IPS-11a (cell line): ENCODE data around the gene DGAT2L6.

ENCODE experiments used
- H3K4me3 ChIP-seq: one replicate; pipeline ENCODE4 v1.5.1; 2013; ENCODE audit warnings: low read depth, low read length, control low read depth

The DGAT2L6 gene

GRCh38 chrX:70176938-70177533 is at the start of gene DGAT2L6:
TSS of gene DGAT2L6 (plus strand) at chrX:70177483. CDS start at chrX:70177583, 100 bp downstream.
- no peak within 1 kb of the TSS for H3K4me3 ChIP-seq

DNA sequence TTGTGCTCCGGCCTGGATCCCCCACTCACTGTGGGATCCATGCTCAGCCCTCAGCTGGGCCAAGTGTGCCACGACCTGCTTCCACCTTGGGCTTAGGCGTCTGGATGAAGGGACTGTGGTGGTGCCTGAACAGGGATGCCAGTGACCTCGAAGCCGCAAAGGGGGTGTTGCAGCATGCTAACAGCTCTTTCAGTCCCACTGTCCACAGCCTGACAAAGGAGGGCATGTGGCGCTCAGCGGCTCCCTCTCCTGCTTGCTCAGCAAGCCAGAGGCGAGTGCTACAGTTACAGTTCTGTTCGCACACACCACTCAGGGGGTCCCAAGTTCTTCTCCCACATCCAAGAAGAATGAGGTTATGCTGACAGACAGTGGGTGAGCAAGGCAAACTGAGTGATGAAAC is 49.2 kb upstream of the DGAT2L6 start:
- H3K4me3 ChIP-seq, result no peak overlapping the region

DNA sequence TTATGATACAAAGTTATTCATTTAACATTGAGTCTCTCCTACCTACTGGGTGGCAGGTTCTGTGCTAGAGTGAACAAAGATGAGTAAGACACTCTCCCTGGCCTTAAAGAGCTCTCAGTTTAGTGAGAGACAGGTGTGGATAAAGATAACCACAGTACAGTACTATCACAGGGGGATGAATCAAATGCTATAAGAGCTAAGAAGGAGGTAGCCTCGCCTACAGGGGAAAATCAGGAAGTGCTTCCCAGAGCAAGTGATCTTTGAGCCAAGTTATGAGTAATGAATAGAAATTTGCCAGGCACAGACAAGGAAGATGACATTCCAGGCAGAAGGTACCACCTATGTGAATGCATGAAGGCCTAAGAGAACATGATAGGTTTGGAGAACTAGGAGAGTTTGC is 47.5 kb upstream of the DGAT2L6 start:
- H3K4me3 ChIP-seq, result no peak overlapping the region

DNA sequence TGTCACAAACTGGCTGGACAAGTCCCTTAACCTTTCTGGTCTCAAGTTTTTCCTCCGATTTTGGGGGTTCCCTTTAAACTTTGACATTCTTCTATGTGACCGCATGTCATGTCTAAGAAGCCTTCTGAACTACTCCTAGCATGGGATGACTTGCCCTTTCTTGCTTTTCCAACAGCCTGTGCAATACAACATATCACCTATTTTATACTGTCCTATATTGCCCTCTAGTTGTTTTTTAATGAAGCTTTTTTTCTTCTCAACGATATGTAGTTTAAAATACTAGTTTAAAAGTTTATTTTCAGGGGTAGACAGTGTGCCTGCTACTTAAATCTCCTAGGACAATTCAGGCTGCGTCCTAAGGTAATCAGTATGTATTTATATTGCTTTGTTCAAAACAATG is 45.1 kb upstream of the DGAT2L6 start:
- H3K4me3 ChIP-seq, result no peak overlapping the region

- no peak overlapping the region for H3K4me3 ChIP-seq
Measured at GRCh38 chrX:70132877-70133302, 44.4 kb upstream of the DGAT2L6 start.

DNA sequence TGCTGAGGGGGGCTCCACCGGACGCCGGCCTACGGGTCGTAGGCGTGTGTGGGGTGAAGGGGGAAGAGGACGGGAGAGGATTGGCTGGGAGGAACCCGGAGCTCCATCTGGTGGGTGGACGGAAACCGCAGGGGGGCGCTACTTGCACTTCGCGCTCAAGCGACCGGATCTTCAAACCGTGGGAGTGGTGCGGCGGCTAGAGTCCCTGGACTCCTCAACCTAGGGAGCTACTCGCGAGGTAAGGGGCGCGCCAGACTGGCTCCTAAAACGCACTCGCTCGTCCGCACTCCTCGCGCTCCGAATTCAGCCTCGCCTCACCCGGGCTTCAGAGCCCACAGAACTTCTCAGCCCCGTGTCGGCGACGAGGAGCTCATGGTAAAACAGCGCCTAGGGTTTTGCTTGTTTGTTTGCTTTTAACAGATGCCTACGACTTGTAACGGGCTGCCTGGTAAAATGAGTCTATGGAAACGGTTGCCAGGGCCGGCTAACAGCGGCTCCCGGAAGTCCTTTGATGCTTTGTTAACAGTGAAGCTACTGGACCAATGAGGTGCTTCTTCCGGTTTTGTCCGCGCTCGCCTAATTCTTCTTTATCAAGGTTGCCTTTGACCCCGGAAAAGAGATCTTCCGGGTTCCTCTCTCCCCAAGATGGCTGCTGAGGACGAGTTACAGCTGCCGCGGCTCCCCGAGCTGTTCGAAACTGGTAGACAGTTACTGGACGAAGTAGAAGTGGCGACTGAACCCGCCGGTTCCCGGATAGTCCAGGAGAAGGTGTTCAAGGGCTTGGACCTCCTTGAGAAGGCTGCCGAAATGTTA is 43.8 kb upstream of the DGAT2L6 start, which contains the start of gene IGBP1:
TSS of gene IGBP1 (plus strand) at position 145 of the 813 bp plus-strand sequence. CDS start at position 646, 501 bp downstream.
- H3K4me3 ChIP-seq, result peak within 1 kb of the TSS; percentile 84

DNA sequence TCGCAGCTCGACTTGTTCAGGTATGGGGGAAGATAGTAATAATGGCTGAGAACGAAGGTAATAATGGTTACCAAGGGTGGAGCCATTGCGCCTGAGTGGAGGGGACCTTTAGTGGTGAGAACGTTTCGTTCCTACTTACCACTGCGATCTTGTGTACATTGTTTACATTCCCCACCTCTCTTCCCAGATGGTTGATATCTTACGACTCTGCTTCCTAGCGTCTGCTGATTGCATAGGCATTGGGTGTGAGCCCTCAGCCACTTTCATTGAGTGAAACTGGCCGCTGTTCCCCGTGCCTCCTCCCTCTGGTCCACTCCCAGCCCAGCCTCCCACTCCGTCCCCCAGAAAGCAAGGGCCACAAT is 43.2 kb upstream of the DGAT2L6 start:
- H3K4me3 ChIP-seq, result peak overlapping the region; percentile 84

DNA sequence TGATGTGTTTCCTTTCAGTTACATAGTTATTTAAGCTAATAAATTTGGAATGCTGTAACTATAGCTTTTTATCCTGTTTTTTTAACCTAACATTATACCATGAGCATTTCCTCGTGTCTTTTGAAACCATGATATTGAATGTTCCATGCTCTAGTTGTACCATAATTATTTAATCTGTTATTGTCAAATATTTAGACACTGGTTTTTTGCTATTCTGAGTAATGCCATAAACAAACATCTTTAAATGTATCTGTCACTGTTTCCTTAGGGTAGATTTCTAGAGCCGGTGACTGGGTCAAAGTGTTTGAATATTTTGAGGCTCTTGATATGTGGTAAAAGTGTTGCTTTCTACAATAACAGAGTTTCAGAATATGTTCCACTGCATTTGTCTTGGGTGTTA is 38.7 kb upstream of the DGAT2L6 start:
- no peak overlapping the region for H3K4me3 ChIP-seq

GRCh38 chrX:70139736-70140135 is 37.5 kb upstream of the DGAT2L6 start:
- H3K4me3 ChIP-seq, result no peak overlapping the region

GRCh38 chrX:70141373-70141772 is 35.9 kb upstream of the DGAT2L6 start:
- H3K4me3 ChIP-seq, result no peak overlapping the region

- H3K4me3 ChIP-seq, result no peak overlapping the region
Measured at GRCh38 chrX:70166601-70167590, 10.4 kb upstream of the DGAT2L6 start.

GRCh38 chrX:70168238-70169188 is 8.8 kb upstream of the DGAT2L6 start:
- no peak overlapping the region for H3K4me3 ChIP-seq

GRCh38 chrX:70169281-70169680 is 8.0 kb upstream of the DGAT2L6 start:
- no peak overlapping the region for H3K4me3 ChIP-seq

GRCh38 chrX:70171624-70172023 is 5.7 kb upstream of the DGAT2L6 start:
- H3K4me3 ChIP-seq, result no peak overlapping the region

DNA sequence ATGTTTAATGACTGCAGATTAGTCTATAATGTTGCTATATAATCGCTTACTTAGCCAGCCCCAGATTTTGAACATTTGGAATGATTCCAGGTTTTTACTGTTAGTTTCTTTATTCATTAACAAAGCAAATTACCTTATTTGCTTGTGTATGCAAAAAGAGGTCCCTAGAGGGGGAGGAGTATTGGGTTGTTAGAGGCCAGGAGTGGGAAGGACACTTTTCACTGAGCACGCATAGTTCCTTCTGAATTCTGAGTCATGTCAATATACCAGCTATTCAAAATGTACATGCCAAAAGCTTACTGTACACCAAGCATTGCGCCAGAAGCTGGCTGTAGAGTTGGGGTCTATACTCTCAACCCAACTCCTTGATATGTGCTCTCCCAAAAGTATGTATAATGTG is 5.1 kb upstream of the DGAT2L6 start:
- no peak overlapping the region for H3K4me3 ChIP-seq

DNA sequence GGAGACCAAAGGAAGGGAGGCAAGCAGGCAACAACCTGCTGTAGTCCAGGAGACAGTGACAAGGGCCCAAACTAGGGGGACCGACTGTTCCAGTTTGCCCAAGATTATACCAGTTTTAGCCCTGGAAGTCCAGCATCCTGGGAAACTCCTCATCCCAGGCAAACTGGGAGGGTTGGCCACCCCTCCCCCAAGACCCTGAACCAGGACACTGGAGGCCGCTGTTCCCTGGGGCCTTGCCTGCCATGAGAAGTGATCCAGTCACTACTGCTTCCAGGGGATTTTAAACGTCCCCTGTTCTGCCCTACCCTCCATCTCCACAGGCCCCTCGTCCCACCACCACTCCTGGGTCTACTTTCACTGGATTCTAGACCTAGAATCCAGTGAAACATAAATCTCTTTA is 4.3 kb upstream of the DGAT2L6 start:
- H3K4me3 ChIP-seq, result no peak overlapping the region

DNA sequence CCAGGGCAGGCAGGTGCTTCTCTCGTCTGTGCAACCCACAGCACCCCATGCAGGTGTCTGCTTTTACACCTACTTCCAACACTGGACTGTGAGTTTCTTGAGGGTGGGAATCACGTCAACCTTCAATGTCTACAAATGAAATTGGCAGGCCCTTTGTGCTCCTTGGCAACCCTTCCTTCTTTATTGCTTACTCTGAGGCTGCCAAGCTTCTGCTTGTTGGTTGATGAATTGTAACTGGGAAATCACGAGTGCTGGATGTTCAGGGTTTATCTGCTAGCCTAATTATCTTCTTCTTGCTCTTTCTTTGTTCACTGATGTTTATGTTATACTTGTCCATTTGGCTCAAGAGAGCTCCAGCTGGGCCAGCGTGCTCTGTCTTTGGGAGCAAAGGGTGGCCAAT is 2.5 kb upstream of the DGAT2L6 start:
- no peak overlapping the region for H3K4me3 ChIP-seq

- no peak overlapping the region for H3K4me3 ChIP-seq
Measured at GRCh38 chrX:70175338-70175737, 1.9 kb upstream of the DGAT2L6 start.

DNA sequence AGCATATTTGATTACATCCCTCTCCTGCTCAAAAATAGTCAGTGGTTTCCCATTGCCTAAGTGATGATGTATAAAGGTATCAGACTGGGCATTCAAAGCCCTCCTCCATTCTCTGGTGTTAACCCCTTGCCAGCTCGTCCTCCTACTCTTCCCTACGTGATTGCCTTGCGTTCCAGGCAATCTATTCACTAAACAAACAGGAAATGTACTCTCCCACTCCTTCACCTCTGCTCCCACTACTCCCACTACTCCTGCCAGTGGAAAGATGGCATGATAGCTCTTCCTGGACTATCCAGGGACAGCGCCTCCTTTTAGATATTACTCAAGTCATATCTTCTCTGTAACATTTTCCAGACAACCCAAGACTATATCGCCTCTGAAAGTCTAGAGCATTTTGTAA is 5.8 kb downstream of the DGAT2L6 start:
- no peak overlapping the region for H3K4me3 ChIP-seq

- no peak overlapping the region for H3K4me3 ChIP-seq
Measured at GRCh38 chrX:70190225-70190624, 12.9 kb downstream of the DGAT2L6 start.
